HepG2 (cell line): ENCODE measurements around the gene ZMIZ1. TPM values are rescaled to one million over a fixed set of nuclear protein-coding genes. Genes with fewer than 3 reads are reported as not detected.

Experiments
- ATRX ChIP-seq: sonication (generic); formaldehyde crosslinking; IDR thresholded peaks from 2 replicates; pipeline ENCODE4 v1.4.0; 2020; ENCODE audit warnings: missing genetic modification reagents, borderline replicate concordance
- CEBPG ChIP-seq: IDR thresholded peaks from 2 replicates; pipeline ENCODE4 v1.6.1; 2016
- HOXD1 ChIP-seq: sonication (generic); formaldehyde crosslinking; IDR thresholded peaks from 2 replicates; pipeline ENCODE4 v1.5.0; 2020; ENCODE audit warnings: missing genetic modification reagents
- MAZ ChIP-seq, 2 experiments: sonication (generic) in 1 of 2; formaldehyde crosslinking in 1 of 2; IDR thresholded peaks; 2 replicates each; pipeline versions ENCODE4 v1.5.0 to v1.6.1; 2012 to 2020; ENCODE audit warnings: low read depth in 2 of 2, mild to moderate bottlenecking in 2 of 2, borderline replicate concordance in 1 of 2, improper control_type of control experiment in 1 of 2, low read length in 1 of 2, missing genetic modification reagents in 1 of 2, moderate library complexity in 1 of 2
- MTERF4 ChIP-seq: sonication (generic); formaldehyde crosslinking; IDR thresholded peaks from 2 replicates; pipeline ENCODE4 v1.8.0; 2023; ENCODE audit warnings: mild to moderate bottlenecking, missing genetic modification reagents
- PLSCR1 ChIP-seq: sonication (generic); formaldehyde crosslinking; IDR thresholded peaks from 2 replicates; pipeline ENCODE4 v1.5.0; 2020; ENCODE audit warnings: missing genetic modification reagents, mild to moderate bottlenecking, borderline replicate concordance
- ZNF101 ChIP-seq: sonication (generic); formaldehyde crosslinking; IDR thresholded peaks from 2 replicates; pipeline ENCODE4 v1.4.0; 2020; ENCODE audit warnings: mild to moderate bottlenecking, low read depth, missing genetic modification reagents, borderline replicate concordance
- ZNF350 ChIP-seq: sonication (generic); formaldehyde crosslinking; IDR thresholded peaks from 2 replicates; pipeline ENCODE4 v1.4.0; 2020; ENCODE audit warnings: mild to moderate bottlenecking, low read depth, missing genetic modification reagents, borderline replicate concordance
- ZNF496 ChIP-seq: sonication (generic); formaldehyde crosslinking; IDR thresholded peaks from 2 replicates; pipeline ENCODE4 v1.8.1; 2023; ENCODE audit warnings: mild to moderate bottlenecking, moderate library complexity, missing genetic modification reagents; ENCODE audit not compliant: insufficient replicate concordance
- ZNF589 ChIP-seq: sonication (generic); formaldehyde crosslinking; conservative IDR thresholded peaks from 2 replicates; pipeline ENCODE4 v1.8.0; 2022; ENCODE audit warnings: mild to moderate bottlenecking, moderate library complexity, missing genetic modification reagents
- ZNF672 ChIP-seq: sonication (generic); formaldehyde crosslinking; IDR thresholded peaks from 2 replicates; pipeline ENCODE4 v1.8.1; 2022; ENCODE audit warnings: missing genetic modification reagents
- polyA plus RNA-seq, 8 experiments: library from polyadenylated mRNA; depleted of rRNA in 3 of 8; stranded (reverse) in 7 of 8; unstranded in 1 of 8; fragments of >200 nt; fragmentation: Illumina TruSeq in 4 of 8; extraction: Trizol in 4 of 8; gene quantifications; 2 replicates each; pipeline versions ENCODE4 v1.2.1 to v1.2.3, GENCODE V29; 2011 to 2016; ENCODE audit warnings: low read depth in 4 of 8, missing spikeins in 1 of 8, mixed read lengths in 1 of 8; ENCODE audit not compliant: insufficient read depth in 1 of 8
- total RNA-seq, 5 experiments: library from RNA; depleted of rRNA; stranded (reverse); fragments of >200 nt; fragmentation: Illumina TruSeq; extraction: Trizol; gene quantifications; 2 replicates each; pipeline ENCODE4 v1.2.3, GENCODE V29; 2016; ENCODE audit warnings: low read depth in 1 of 5
- TF ChIP-seq, protein P1 (sequence below): IDR thresholded peaks from 2 replicates; pipeline ENCODE4 v1.6.1; 2012; ENCODE audit warnings: low read length, improper control_type of control experiment
- TF ChIP-seq, protein P2 (sequence below): sonication (generic); formaldehyde crosslinking; IDR thresholded peaks from 2 replicates; pipeline ENCODE4 v1.9.0; 2021; ENCODE audit warnings: missing genetic modification reagents, borderline replicate concordance
- TF ChIP-seq, protein P3 (sequence below): sonication (generic); formaldehyde crosslinking; IDR thresholded peaks from 2 replicates; pipeline ENCODE4 v1.5.0; 2020; ENCODE audit warnings: mild to moderate bottlenecking, missing genetic modification reagents
- TF ChIP-seq, protein P4 (sequence below): sonication (generic); formaldehyde crosslinking; IDR thresholded peaks from 2 replicates; pipeline ENCODE4 v1.5.0; 2020; ENCODE audit warnings: mild to moderate bottlenecking, missing genetic modification reagents

Gene ZMIZ1
- total and polyA plus RNA-seq, 2 of the 13 experiments (the other 11 are each of a cell fraction or from before 2014, with no cell fraction given) = 5.3 to 10.2 TPM

DNA sequence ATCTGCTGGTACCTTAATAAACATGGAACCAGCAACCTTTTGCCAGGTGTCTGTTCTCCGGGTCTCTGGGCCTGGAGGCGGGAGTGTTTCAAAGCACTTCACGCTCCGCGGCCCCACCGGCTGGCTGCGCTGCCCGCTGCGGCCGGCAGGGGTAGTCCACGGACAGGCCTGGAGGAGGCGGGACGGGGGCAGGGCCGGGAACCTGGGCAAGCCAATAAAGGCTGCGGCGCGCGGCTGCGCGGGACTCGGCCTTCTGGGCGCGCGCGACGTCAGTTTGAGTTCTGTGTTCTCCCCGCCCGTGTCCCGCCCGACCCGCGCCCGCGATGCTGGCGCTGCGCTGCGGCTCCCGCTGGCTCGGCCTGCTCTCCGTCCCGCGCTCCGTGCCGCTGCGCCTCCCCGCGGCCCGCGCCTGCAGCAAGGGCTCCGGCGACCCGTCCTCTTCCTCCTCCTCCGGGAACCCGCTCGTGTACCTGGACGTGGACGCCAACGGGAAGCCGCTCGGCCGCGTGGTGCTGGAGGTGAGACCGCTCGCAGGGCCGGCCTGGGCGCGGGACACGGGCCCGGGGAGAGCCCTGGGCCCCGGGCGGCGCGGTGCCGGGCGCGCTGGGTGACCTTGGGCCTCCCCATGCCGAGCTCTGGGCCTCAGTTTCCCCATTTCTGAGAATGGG lies 278.6 kb downstream of the ZMIZ1 start, which contains the start of gene PPIF (continued):
- TF ChIP-seq, protein P1, sequence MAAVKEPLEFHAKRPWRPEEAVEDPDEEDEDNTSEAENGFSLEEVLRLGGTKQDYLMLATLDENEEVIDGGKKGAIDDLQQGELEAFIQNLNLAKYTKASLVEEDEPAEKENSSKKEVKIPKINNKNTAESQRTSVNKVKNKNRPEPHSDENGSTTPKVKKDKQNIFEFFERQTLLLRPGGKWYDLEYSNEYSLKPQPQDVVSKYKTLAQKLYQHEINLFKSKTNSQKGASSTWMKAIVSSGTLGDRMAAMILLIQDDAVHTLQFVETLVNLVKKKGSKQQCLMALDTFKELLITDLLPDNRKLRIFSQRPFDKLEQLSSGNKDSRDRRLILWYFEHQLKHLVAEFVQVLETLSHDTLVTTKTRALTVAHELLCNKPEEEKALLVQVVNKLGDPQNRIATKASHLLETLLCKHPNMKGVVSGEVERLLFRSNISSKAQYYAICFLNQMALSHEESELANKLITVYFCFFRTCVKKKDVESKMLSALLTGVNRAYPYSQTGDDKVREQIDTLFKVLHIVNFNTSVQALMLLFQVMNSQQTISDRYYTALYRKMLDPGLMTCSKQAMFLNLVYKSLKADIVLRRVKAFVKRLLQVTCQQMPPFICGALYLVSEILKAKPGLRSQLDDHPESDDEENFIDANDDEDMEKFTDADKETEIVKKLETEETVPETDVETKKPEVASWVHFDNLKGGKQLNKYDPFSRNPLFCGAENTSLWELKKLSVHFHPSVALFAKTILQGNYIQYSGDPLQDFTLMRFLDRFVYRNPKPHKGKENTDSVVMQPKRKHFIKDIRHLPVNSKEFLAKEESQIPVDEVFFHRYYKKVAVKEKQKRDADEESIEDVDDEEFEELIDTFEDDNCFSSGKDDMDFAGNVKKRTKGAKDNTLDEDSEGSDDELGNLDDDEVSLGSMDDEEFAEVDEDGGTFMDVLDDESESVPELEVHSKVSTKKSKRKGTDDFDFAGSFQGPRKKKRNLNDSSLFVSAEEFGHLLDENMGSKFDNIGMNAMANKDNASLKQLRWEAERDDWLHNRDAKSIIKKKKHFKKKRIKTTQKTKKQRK = no peak
- TF ChIP-seq, protein P2, sequence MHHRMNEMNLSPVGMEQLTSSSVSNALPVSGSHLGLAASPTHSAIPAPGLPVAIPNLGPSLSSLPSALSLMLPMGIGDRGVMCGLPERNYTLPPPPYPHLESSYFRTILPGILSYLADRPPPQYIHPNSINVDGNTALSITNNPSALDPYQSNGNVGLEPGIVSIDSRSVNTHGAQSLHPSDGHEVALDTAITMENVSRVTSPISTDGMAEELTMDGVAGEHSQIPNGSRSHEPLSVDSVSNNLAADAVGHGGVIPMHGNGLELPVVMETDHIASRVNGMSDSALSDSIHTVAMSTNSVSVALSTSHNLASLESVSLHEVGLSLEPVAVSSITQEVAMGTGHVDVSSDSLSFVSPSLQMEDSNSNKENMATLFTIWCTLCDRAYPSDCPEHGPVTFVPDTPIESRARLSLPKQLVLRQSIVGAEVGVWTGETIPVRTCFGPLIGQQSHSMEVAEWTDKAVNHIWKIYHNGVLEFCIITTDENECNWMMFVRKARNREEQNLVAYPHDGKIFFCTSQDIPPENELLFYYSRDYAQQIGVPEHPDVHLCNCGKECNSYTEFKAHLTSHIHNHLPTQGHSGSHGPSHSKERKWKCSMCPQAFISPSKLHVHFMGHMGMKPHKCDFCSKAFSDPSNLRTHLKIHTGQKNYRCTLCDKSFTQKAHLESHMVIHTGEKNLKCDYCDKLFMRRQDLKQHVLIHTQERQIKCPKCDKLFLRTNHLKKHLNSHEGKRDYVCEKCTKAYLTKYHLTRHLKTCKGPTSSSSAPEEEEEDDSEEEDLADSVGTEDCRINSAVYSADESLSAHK = no peak
- no peak for TF ChIP-seq PLSCR1 (CRISPR knock-in tag)
- TF ChIP-seq, protein P3, sequence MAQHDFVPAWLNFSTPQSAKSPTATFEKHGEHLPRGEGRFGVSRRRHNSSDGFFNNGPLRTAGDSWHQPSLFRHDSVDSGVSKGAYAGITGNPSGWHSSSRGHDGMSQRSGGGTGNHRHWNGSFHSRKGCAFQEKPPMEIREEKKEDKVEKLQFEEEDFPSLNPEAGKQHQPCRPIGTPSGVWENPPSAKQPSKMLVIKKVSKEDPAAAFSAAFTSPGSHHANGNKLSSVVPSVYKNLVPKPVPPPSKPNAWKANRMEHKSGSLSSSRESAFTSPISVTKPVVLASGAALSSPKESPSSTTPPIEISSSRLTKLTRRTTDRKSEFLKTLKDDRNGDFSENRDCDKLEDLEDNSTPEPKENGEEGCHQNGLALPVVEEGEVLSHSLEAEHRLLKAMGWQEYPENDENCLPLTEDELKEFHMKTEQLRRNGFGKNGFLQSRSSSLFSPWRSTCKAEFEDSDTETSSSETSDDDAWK (CRISPR knock-in tag) = no peak
- TF ChIP-seq CEBPG (CRISPR knock-in tag) = no peak
- no peak for TF ChIP-seq ATRX (CRISPR knock-in tag)
- no peak; the same call in 1 of the 2 replicates for TF ChIP-seq HOXD1 (CRISPR knock-in tag)
- TF ChIP-seq, protein P4, sequence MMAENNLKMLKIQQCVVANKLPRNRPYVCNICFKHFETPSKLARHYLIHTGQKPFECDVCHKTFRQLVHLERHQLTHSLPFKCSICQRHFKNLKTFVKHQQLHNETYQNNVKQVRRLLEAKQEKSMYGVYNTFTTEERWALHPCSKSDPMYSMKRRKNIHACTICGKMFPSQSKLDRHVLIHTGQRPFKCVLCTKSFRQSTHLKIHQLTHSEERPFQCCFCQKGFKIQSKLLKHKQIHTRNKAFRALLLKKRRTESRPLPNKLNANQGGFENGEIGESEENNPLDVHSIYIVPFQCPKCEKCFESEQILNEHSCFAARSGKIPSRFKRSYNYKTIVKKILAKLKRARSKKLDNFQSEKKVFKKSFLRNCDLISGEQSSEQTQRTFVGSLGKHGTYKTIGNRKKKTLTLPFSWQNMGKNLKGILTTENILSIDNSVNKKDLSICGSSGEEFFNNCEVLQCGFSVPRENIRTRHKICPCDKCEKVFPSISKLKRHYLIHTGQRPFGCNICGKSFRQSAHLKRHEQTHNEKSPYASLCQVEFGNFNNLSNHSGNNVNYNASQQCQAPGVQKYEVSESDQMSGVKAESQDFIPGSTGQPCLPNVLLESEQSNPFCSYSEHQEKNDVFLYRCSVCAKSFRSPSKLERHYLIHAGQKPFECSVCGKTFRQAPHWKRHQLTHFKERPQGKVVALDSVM = peak; percentile 55
- no peak for TF ChIP-seq ZNF496 (CRISPR knock-in tag)
- TF ChIP-seq MTERF4 = 0 out of 2 replicates have a peak, but pooled peaks have one; percentile 44
- no peak for TF ChIP-seq ZNF589 (CRISPR knock-in tag)
- TF ChIP-seq MAZ (IDR thresholded peaks at IDR 0.05; ENCODE audit: borderline replicate concordance, low read depth, low read length) = peak; percentile 22
- TF ChIP-seq MAZ (CRISPR knock-in tag; IDR thresholded peaks at IDR 0.05; ENCODE audit: low read depth) = peak; percentile 80
- TF ChIP-seq ZNF672 (CRISPR knock-in tag) = no peak
- TF ChIP-seq ZNF101 = no peak
- TF ChIP-seq ZNF350 (CRISPR knock-in tag) = no peak
